ENCODE results near the gene C9orf152.

GRCh38 chr9:110180511-110181434, 27.2 kb downstream of the C9orf152 start:
- TF ChIP-seq EZH2phosphoT487 (IDR thresholded peaks at IDR 0.05; ENCODE audit: unreplicated experiment) (no peak), CTCF (conservative IDR thresholded peaks at IDR 0.05; ENCODE audit: low read depth in 2 of 2) (no peak), EZH2 (IDR thresholded peaks at IDR 0.05; ENCODE audit: low read depth, unreplicated experiment) (no peak), POLR2AphosphoS5 (IDR thresholded peaks at IDR 0.05; ENCODE audit: low read depth) (no peak), ZNF331 (CRISPR knock-in tag; IDR thresholded peaks at IDR 0.05; ENCODE audit: low read depth) (no peak), REST (IDR thresholded peaks at IDR 0.05; ENCODE audit: unreplicated experiment) (no peak)
